Activated naive CD4-positive, alpha-beta T cell treated with anti-CD3 and anti-CD28 coated beads for 36 hours (primary cell): ENCODE measurements around the gene DLD. TPM values are rescaled to one million over a fixed set of nuclear protein-coding genes. Genes with fewer than 3 reads are reported as not detected.
A peak's percentile ranks its signal among the peaks of the same experiment; 100 is the strongest.

ENCODE experiments used
- CTCF ChIA-PET: fragments of 350-600 bp; sonication (Branson Sonifier 250); formaldehyde crosslinking; loops from one replicate; lab custom pipeline; 2021; ENCODE audit warnings: antibody characterized with exemption; lab: Charles Lee
- DNase-seq: peaks from one replicate; pipeline ENCODE4 v3.0.0-alpha.2; 2020
- H3K27ac Mint-ChIP-seq: one replicate; pipeline ENCODE4 v1.8.0; 2021; ENCODE audit warnings: mild to moderate bottlenecking, mixed read lengths
- H3K27me3 Mint-ChIP-seq: one replicate; pipeline ENCODE4 v1.8.0; 2021; ENCODE audit warnings: low read depth, mixed read lengths
- H3K36me3 Mint-ChIP-seq: one replicate; pipeline ENCODE4 v1.8.0; 2021; ENCODE audit warnings: low read depth, mixed read lengths
- H3K4me1 Mint-ChIP-seq: one replicate; pipeline ENCODE4 v1.8.0; 2021; ENCODE audit warnings: low read depth, mixed read lengths
- H3K4me3 Mint-ChIP-seq: one replicate; pipeline ENCODE4 v1.8.0; 2021; ENCODE audit warnings: mild to moderate bottlenecking, moderate library complexity, mixed read lengths
- H3K9me3 Mint-ChIP-seq: one replicate; pipeline ENCODE4 v1.8.0; 2021; ENCODE audit warnings: mixed read lengths
- intact Hi-C: fragments of 100-400 bp; cut with micrococcal nuclease; formaldehyde crosslinking; loops from one replicate; pipeline ENCODE4 v1.15.1; 2023
- total RNA-seq, 2 experiments: library from RNA; stranded (reverse); gene quantifications; one replicate each; pipeline ENCODE4 v1.2.3, GENCODE V29; 2021

The DLD gene
- total RNA-seq, 2 experiments from 2014 or later = 92.6 to 96.8 TPM

- H3K27ac Mint-ChIP-seq = no peak overlapping the region
- H3K9me3 Mint-ChIP-seq = no peaks in the 10 kb centered on the region
- intact Hi-C loops = loop anchor here (1.0 kb wide), 1 partner anchor 43 kb away; no protein-coding TSS in a partner anchor
- H3K4me1 Mint-ChIP-seq = peaks cover 16% of the 10 kb centered on the region
- no peak for DNase-seq
- CTCF ChIA-PET = interaction anchor here (0.6 to 1.6 kb wide), 2 partner anchors 17 to 23 kb away, joined by 3 to 11 read pairs; no protein-coding TSS in a partner anchor
- H3K27me3 Mint-ChIP-seq = no peaks in the 10 kb centered on the region
- no peak overlapping the region for H3K4me3 Mint-ChIP-seq
- H3K36me3 Mint-ChIP-seq = no peaks in the 10 kb centered on the region
These were observed 33.5 kb upstream of the DLD start for GRCh38 chr7:107857541-107857912.

DNA sequence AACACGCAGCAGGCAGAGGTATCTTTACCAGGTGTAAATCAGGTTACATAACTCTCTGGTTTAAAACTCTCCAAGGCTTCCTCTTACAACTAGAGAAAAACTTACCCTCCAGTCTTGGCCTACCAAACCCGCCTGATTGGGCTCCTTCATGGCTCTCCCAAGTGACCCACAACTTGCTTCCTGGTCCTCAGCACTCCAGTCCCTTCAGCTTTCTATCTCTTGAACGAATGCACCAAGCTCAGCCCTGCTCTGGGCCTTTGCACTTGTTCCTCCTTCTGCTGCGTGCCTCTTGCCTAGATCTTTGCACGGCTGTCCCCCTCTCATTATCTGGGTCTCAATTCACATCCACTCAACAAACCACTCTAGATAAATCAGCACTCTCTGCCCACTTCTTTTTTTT lies 32.7 kb upstream of the DLD start:
- CTCF ChIA-PET = no interaction called here
- H3K4me3 Mint-ChIP-seq = no peak overlapping the region
- H3K9me3 Mint-ChIP-seq = no peaks in the 10 kb centered on the region
- no peak for DNase-seq
- intact Hi-C loops = no loop called here
- H3K27ac Mint-ChIP-seq = no peak overlapping the region
- H3K4me1 Mint-ChIP-seq = peaks cover 16% of the 10 kb centered on the region
- no peaks in the 10 kb centered on the region for H3K36me3 Mint-ChIP-seq
- no peaks in the 10 kb centered on the region for H3K27me3 Mint-ChIP-seq

GRCh38 chr7:107860279-107860961 lies 30.6 kb upstream of the DLD start:
- Mint-ChIP-seq H3K9me3 (no peaks in the 10 kb centered on the region), H3K36me3 (no peaks in the 10 kb centered on the region), H3K27ac (no peak overlapping the region), H3K27me3 (no peaks in the 10 kb centered on the region), H3K4me3 (no peak overlapping the region), H3K4me1 (peaks cover 16% of the 10 kb centered on the region)
- no peak for DNase-seq
- intact Hi-C loops = no loop called here
- CTCF ChIA-PET = interaction anchor here (1.4 kb wide), 1 partner anchor 14 kb away, joined by 3 read pairs; no protein-coding TSS in a partner anchor

DNA sequence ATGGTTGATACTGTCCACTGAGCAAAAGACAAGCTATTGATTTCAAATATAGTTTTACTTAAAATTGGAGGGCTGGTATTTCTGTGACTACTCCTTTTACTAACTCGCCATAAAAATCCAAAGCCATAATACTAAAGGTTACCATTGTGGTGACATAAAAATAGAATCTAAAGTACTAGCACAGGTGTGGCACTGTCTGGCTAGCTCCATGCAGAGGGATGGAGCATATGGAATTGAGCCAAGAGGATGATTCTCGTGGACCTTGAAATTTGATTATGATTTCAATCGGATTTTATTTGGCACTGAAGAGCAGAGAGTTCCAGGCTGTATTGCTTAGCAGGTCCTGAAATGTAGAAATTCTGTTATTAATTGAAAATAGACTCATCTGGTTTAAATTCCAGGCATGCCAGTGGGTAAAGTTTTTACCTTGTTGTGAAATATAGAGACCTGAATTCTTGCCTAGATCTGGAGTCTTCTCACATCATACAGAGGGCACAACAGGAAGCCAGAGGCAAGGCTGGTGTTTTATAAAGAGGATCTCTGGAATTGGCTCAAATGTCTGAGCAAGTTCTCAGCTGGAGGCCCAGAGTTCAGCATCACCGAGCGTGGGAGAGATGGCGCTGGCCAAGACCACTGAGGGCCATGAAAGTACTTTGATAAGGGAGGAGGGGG lies 29.9 kb upstream of the DLD start:
- Mint-ChIP-seq H3K27me3 (no peaks in the 10 kb centered on the region), H3K36me3 (no peaks in the 10 kb centered on the region), H3K4me1 (peaks cover 21% of the 10 kb centered on the region), H3K9me3 (no peaks in the 10 kb centered on the region), H3K27ac (no peak overlapping the region), H3K4me3 (no peak overlapping the region)
- intact Hi-C loops = no loop called here
- DNase-seq = no peak
- CTCF ChIA-PET = interaction anchor here (1.4 kb wide), 1 partner anchor 14 kb away, joined by 3 read pairs; no protein-coding TSS in a partner anchor

GRCh38 chr7:107865956-107866775 lies 24.8 kb upstream of the DLD start:
- Mint-ChIP-seq H3K27ac (peak overlapping the region; percentile 39), H3K4me3 (no peak overlapping the region), H3K4me1 (peaks cover 7% of the 10 kb centered on the region), H3K9me3 (no peaks in the 10 kb centered on the region), H3K27me3 (no peaks in the 10 kb centered on the region), H3K36me3 (no peaks in the 10 kb centered on the region)
- intact Hi-C loops = no loop called here
- no peak for DNase-seq
- CTCF ChIA-PET = interaction anchor here (1.9 kb wide), 1 partner anchor 9 kb away, joined by 10 read pairs; no protein-coding TSS in a partner anchor

DNA sequence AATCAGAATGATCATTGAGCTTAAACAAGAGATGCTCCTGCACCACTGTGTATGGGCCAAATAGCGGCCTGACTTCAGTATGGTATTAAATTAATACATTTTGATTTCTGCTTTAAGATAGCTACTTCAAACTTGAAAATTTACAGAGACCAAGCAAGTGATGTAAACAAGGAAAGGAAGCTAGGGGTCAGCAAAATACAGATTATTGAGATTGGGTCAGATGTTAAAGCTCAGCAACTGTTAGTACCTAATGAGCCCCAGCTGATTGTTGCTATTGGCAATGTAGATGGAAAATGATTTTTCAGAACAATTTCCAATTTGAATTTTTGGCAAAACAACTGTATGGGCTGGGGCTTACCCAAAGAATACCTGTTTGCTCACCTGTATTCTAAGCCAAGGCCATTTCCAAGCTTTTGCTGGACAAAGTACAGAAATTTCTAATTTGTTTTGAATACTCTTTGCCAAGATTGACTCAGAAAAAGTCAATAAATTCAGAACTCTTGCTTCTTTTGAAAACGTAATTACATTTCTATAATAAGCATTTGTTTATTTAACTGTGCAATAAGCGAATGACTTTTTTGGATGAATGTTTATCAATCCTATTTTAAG lies 23.0 kb upstream of the DLD start:
- Mint-ChIP-seq H3K36me3 (no peaks in the 10 kb centered on the region), H3K9me3 (no peaks in the 10 kb centered on the region), H3K4me1 (peaks cover 7% of the 10 kb centered on the region), H3K27ac (no peak overlapping the region), H3K27me3 (no peaks in the 10 kb centered on the region), H3K4me3 (no peak overlapping the region)
- no peak for DNase-seq
- intact Hi-C loops = no loop called here
- CTCF ChIA-PET = interaction anchor here (1.5 to 2.4 kb wide), 3 partner anchors 9 to 125 kb away, joined by 3 to 8 read pairs (median 7); no protein-coding TSS in a partner anchor

DNA sequence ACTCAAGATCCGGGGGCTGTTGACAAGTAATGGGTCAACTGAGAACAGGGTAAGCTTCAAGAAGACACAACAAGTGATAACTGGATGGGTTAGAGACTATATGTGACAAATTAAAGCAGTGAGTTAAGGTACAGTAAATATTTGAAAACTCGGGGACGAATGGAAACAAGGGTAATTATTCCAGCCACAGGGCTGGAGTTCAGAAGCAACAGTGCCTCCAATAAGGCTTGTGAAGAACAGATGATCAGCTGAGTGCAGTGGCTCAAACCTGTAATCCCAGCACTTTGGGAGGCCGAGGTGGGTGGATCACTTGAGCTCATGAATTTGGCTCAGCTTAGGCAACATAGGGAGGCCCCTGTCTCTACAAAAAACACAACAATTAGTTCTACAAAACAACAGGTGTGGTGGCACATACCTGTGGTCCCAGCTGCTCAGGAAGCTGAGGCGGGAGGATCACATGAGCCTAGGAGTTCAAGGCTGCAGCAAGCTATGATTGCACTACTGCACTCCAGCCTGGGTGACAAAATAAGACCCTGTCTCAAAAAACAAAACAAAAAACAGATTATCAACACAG lies 20.5 kb upstream of the DLD start:
- no peaks in the 10 kb centered on the region for H3K27me3 Mint-ChIP-seq
- no peak for DNase-seq

GRCh38 chr7:107874111-107874510 lies 16.9 kb upstream of the DLD start:
- Mint-ChIP-seq H3K4me1 (peaks cover 11% of the 10 kb centered on the region), H3K27ac (no peak overlapping the region), H3K36me3 (no peaks in the 10 kb centered on the region), H3K9me3 (no peaks in the 10 kb centered on the region), H3K27me3 (no peaks in the 10 kb centered on the region), H3K4me3 (no peak overlapping the region)
- no peak for DNase-seq
- intact Hi-C loops = loop anchor here (1.0 to 2.0 kb wide), 7 partner anchors 59 to 727 kb away; no protein-coding TSS in a partner anchor
- CTCF ChIA-PET = interaction anchor here (0.7 to 10.4 kb wide), 9 partner anchors 16 to 674 kb away, joined by 3 to 170 read pairs (median 4); partner anchors contain the start of genes CBLL1 and DLD

More for the DNA sequence above, 20.5 kb upstream of the DLD start:
- CTCF ChIA-PET = interaction anchor here (1.3 kb wide), 1 partner anchor 127 kb away, joined by 3 read pairs; the partner anchor contains the start of gene CBLL1
- H3K4me1 Mint-ChIP-seq = peaks cover 14% of the 10 kb centered on the region
- intact Hi-C loops = no loop called here
- no peak overlapping the region for H3K4me3 Mint-ChIP-seq
- no peak overlapping the region for H3K27ac Mint-ChIP-seq
- H3K36me3 Mint-ChIP-seq = no peaks in the 10 kb centered on the region
- no peaks in the 10 kb centered on the region for H3K9me3 Mint-ChIP-seq

- Mint-ChIP-seq H3K27ac (no peak overlapping the region), H3K27me3 (no peaks in the 10 kb centered on the region), H3K4me3 (no peak overlapping the region), H3K9me3 (no peaks in the 10 kb centered on the region), H3K4me1 (peaks cover 15% of the 10 kb centered on the region), H3K36me3 (no peaks in the 10 kb centered on the region)
- DNase-seq = peak; percentile 65
- intact Hi-C loops = loop anchor here (1.0 to 5.0 kb wide), 8 partner anchors 60 to 728 kb away; partner anchors contain the start of gene BCAP29
- CTCF ChIA-PET = interaction anchor here (0.6 to 10.4 kb wide), 24 partner anchors 9 to 674 kb away, joined by 3 to 170 read pairs (median 4); partner anchors contain the start of genes CBLL1 and DLD
These were observed 16.2 kb upstream of the DLD start for GRCh38 chr7:107874605-107875446.

DNA sequence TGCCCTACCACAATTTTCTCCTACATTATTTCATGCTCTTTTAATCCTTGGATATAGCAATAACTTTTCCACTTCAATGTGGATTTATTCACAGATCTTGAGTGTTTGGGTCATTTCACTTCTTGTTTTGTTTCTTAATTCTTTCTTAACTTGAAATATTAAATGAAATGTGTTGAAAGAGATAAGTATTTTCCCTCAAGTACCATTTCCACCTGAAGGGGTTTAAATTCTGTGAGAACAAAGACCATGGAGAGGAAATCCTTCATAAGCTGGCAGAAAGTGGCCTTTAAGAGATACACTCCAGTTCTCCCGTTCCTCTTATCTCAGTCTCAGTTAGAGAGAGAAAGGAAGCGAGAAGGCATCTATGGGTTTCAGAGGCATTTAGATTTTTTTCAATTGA lies 14.1 kb upstream of the DLD start:
- Mint-ChIP-seq H3K4me1 (peaks cover 15% of the 10 kb centered on the region), H3K27ac (no peak overlapping the region), H3K4me3 (no peak overlapping the region), H3K27me3 (no peaks in the 10 kb centered on the region), H3K36me3 (no peaks in the 10 kb centered on the region), H3K9me3 (no peaks in the 10 kb centered on the region)
- DNase-seq = no peak
- intact Hi-C loops = loop anchor here (5.0 kb wide), 1 partner anchor 295 kb away; the partner anchor contains the start of gene BCAP29
- CTCF ChIA-PET = interaction anchor here (0.6 to 10.4 kb wide), 12 partner anchors 9 to 1876 kb away, joined by 3 to 170 read pairs (median 4); partner anchors contain the start of genes CBLL1 and DLD
